ENCODE results near the gene SNX10. TPM values are rescaled to one million over a fixed set of nuclear protein-coding genes. Genes with fewer than 3 reads are reported as not detected.

SNX10 gene
- total RNA-seq, 6 experiments from 2014 or later, result not detected

GRCh38 chr7:26376175-26376917 lies 84.7 kb downstream of the SNX10 start:
- no peaks in the 10 kb centered on the region for H3K36me3 Mint-ChIP-seq (ENCODE audit: low read depth)
- no peak for DNase-seq

GRCh38 chr7:26378016-26378415 lies 86.4 kb downstream of the SNX10 start:
- no peak overlapping the region for H3K27ac Mint-ChIP-seq
- DNase-seq, result no peak
- H3K27me3 Mint-ChIP-seq (ENCODE audit: insufficient read depth), result peaks cover 20% of the 10 kb centered on the region
- H3K4me1 Mint-ChIP-seq (ENCODE audit: low read depth), result no peaks in the 10 kb centered on the region
- TF ChIP-seq, protein P1, sequence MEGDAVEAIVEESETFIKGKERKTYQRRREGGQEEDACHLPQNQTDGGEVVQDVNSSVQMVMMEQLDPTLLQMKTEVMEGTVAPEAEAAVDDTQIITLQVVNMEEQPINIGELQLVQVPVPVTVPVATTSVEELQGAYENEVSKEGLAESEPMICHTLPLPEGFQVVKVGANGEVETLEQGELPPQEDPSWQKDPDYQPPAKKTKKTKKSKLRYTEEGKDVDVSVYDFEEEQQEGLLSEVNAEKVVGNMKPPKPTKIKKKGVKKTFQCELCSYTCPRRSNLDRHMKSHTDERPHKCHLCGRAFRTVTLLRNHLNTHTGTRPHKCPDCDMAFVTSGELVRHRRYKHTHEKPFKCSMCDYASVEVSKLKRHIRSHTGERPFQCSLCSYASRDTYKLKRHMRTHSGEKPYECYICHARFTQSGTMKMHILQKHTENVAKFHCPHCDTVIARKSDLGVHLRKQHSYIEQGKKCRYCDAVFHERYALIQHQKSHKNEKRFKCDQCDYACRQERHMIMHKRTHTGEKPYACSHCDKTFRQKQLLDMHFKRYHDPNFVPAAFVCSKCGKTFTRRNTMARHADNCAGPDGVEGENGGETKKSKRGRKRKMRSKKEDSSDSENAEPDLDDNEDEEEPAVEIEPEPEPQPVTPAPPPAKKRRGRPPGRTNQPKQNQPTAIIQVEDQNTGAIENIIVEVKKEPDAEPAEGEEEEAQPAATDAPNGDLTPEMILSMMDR (IDR thresholded peaks at IDR 0.05), result no peak
- no peaks in the 10 kb centered on the region for H3K36me3 Mint-ChIP-seq (ENCODE audit: low read depth)
- H3K4me3 Mint-ChIP-seq, result no peak overlapping the region
- no peaks in the 10 kb centered on the region for H3K9me3 Mint-ChIP-seq

More at GRCh38 chr7:26376175-26376917, 84.7 kb downstream of the SNX10 start:
- H3K27me3 Mint-ChIP-seq (ENCODE audit: insufficient read depth), result peaks cover 20% of the 10 kb centered on the region
- H3K27ac Mint-ChIP-seq, result no peak overlapping the region
- H3K4me1 Mint-ChIP-seq (ENCODE audit: low read depth), result no peaks in the 10 kb centered on the region
- TF ChIP-seq, protein P1 (IDR thresholded peaks at IDR 0.05), result no peak
- no peak overlapping the region for H3K4me3 Mint-ChIP-seq
- H3K9me3 Mint-ChIP-seq, result no peaks in the 10 kb centered on the region

DNA sequence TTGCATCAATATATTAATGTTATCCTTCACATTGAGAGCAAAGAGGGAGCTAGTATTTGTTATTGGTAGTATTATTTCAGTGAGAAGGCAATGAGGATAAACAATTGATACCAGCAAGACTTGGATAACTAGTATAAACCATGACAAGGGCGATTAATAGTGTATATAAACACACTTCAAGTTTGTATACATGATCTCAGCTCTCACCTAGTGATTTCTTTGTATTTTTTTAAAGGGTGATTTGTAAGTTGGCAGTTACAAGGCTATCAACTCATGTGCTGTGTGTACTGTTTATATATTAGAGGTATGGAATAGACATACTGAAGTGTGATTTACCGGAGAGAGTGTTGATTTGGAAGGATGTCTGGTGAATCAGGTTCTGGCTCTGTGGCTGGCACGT lies 88.0 kb downstream of the SNX10 start:
- H3K27ac Mint-ChIP-seq, result no peak overlapping the region
- no peaks in the 10 kb centered on the region for H3K9me3 Mint-ChIP-seq
- H3K4me3 Mint-ChIP-seq, result no peak overlapping the region
- no peak for DNase-seq
- no peaks in the 10 kb centered on the region for H3K36me3 Mint-ChIP-seq (ENCODE audit: low read depth)
- no peaks in the 10 kb centered on the region for H3K4me1 Mint-ChIP-seq (ENCODE audit: low read depth)
- peaks cover 20% of the 10 kb centered on the region for H3K27me3 Mint-ChIP-seq (ENCODE audit: insufficient read depth)
- TF ChIP-seq, protein P1 (IDR thresholded peaks at IDR 0.05), result no peak

- no peaks in the 10 kb centered on the region for H3K4me1 Mint-ChIP-seq (ENCODE audit: low read depth)
- H3K27ac Mint-ChIP-seq, result no peak overlapping the region
- H3K4me3 Mint-ChIP-seq, result no peak overlapping the region
- H3K27me3 Mint-ChIP-seq (ENCODE audit: insufficient read depth), result peaks cover 22% of the 10 kb centered on the region
- TF ChIP-seq, protein P1 (IDR thresholded peaks at IDR 0.05), result no peak
- no peaks in the 10 kb centered on the region for H3K36me3 Mint-ChIP-seq (ENCODE audit: low read depth)
- no peaks in the 10 kb centered on the region for H3K9me3 Mint-ChIP-seq
- no peak for DNase-seq
Observed at GRCh38 chr7:26381476-26382353, 90.1 kb downstream of the SNX10 start.

DNA sequence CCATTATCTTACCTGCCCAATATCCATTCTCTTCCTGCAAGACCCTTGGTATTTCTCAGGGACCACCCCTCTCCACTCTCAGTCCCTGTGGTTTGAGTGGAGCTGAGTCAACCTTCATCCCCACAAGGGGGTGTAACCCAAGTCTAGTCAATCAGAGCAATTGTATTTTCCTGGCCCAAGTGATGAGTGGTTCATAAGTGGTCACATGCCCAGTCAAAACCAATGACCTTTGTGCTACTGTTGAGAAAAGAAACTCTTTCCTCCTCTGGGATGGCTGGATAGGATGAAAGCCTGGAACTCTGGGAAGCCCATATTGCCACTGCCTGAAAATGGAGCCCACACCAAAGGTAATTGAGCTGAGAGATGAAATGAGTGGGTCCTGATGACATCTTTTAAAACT lies 93.6 kb downstream of the SNX10 start:
- Mint-ChIP-seq H3K27me3 (ENCODE audit: insufficient read depth) (peaks cover 6% of the 10 kb centered on the region), H3K36me3 (ENCODE audit: low read depth) (no peaks in the 10 kb centered on the region)

More for the DNA sequence above, 93.6 kb downstream of the SNX10 start:
- H3K4me3 Mint-ChIP-seq, result no peak overlapping the region
- DNase-seq, result no peak
- H3K27ac Mint-ChIP-seq, result no peak overlapping the region
- TF ChIP-seq, protein P1 (IDR thresholded peaks at IDR 0.05), result no peak
- H3K4me1 Mint-ChIP-seq (ENCODE audit: low read depth), result no peaks in the 10 kb centered on the region
- no peaks in the 10 kb centered on the region for H3K9me3 Mint-ChIP-seq
